Body of pancreas (tissue), 4 donors: Measurements from ENCODE around the gene MAGEE2.

Experiments
- CTCF ChIP-seq, 7 experiments: fragments of 450-650 bp in 4 of 7; fragments of 200-600 bp in 3 of 7; sonication (generic) in 3 of 7; IDR thresholded peaks; one replicate each; pipeline ENCODE4 v1.5.1; 2016 to 2019; ENCODE audit warnings: antibody characterized with exemption in 7 of 7
- POLR2A ChIP-seq, 3 donors: fragments of 450-650 bp; IDR thresholded peaks; one replicate each; pipeline ENCODE4 v1.6.1; 2016; ENCODE audit warnings: antibody characterized with exemption in 3 of 3, mild to moderate bottlenecking in 2 of 3

GRCh38 chrX:75781611-75782010 is 3.4 kb downstream of the MAGEE2 start:
- no peak for TF ChIP-seq CTCF (IDR thresholded peaks at IDR 0.05)
- TF ChIP-seq POLR2A (IDR thresholded peaks at IDR 0.05), result no peak
